ENCODE results near the gene APCS.
A peak's percentile ranks its signal among the peaks of the same experiment; 100 is the strongest.

APCS gene, protein sequence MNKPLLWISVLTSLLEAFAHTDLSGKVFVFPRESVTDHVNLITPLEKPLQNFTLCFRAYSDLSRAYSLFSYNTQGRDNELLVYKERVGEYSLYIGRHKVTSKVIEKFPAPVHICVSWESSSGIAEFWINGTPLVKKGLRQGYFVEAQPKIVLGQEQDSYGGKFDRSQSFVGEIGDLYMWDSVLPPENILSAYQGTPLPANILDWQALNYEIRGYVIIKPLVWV

GRCh38 chr1:159587461-159587951 is at the start of gene APCS:
TSS of gene APCS (plus strand) at chr1:159587826. CDS start at chr1:159587922, 96 bp downstream.
- no peak for DNase-seq (ENCODE audit: low spot score)

- no peak for DNase-seq (ENCODE audit: low spot score)
Observed at GRCh38 chr1:159548126-159548525, 39.5 kb upstream of the APCS start.

- no peak for DNase-seq (ENCODE audit: low spot score)
Observed at GRCh38 chr1:159554261-159554660, 33.4 kb upstream of the APCS start.

GRCh38 chr1:159554696-159555095 is 32.9 kb upstream of the APCS start:
- DNase-seq (ENCODE audit: low spot score), result no peak

DNA sequence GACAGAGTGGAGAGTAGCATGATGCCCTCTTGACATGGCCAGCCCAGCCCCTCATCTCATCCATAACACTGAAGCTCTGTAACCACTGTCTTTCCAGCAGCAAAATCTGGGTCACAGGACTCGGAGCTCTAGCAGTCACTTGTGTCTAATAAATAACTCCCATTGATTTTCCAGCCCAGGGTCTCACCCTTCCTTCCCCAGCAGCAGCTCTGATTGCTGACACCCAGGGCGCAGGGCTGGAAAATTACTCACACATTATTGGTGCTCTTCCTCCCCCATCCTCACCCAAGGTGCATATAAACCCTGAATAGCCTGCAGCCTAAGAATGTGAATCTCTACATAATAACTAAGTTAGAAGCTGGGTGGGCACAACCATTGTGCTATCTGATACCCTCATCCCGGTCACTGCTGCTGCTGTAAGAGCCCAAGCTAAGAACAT is 30.7 kb upstream of the APCS start:
- DNase-seq (ENCODE audit: low spot score), result no peak

- no peak for DNase-seq (ENCODE audit: low spot score)
Observed at GRCh38 chr1:159560599-159560998, 27.0 kb upstream of the APCS start.

GRCh38 chr1:159561497-159561896 is 26.1 kb upstream of the APCS start:
- no peak for DNase-seq (ENCODE audit: low spot score)

DNA sequence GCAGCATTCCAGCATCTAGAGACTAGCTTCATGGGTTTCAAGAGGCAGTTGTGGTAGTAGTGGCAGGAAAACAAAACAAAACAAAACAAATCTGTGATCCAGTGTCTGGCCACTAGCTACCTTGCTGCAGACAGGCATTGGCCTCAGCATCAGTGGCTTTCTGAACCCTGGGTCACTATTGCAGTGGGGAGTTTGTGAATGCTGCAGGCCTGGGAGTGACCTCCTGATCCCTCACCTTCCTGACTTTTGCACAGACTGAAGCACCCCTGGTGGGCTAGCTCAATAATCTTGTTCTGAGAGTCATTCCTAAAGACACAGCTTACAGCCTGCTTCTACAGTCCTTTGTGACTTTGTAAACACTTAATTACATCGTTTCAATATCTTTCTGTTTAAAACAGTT is 24.9 kb upstream of the APCS start:
- DNase-seq (ENCODE audit: low spot score), result no peak

DNA sequence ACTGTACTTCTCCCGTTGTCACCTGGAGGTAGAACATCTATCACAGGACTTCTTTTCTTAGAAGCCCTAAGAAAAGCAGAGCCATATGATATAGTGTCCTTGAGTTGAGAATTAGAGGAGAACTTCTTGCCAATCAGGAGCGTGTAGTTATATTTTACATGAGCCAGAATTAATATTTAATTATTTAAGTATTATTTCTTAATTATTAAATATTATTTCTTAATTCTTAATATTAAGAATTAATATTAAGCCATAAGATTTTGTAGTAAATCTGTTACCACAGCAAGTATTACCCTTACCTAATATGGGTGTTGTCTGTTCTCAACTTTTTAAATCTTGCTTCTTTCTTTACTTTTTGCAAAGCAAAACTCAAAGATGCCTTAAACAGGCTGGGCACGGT is 10.2 kb upstream of the APCS start:
- no peak for DNase-seq (ENCODE audit: low spot score)

- DNase-seq (ENCODE audit: low spot score), result no peak
Observed at GRCh38 chr1:159580340-159580739, 7.3 kb upstream of the APCS start.

DNA sequence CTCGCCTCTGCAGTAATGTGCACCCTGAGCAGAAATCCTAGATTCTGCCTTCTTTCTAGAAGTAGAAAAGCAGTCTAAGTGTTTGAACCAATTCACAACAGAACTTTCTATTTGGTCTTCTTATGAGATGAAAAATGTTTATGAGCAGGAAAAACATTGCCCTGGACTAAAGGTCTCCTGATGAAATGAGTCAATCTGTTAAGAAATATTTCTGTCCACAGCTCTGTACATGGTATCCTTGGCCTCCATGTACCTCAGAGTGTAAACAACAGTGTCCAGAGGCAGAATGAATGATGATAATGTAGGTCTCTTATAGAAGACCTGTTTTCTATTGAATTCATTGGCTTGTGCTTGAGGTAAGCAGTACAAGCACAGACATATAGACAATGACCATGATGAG is 6.2 kb upstream of the APCS start:
- DNase-seq (ENCODE audit: low spot score), result no peak

- DNase-seq (ENCODE audit: low spot score), result no peak
Observed at GRCh38 chr1:159584536-159584935, 3.1 kb upstream of the APCS start.

DNA sequence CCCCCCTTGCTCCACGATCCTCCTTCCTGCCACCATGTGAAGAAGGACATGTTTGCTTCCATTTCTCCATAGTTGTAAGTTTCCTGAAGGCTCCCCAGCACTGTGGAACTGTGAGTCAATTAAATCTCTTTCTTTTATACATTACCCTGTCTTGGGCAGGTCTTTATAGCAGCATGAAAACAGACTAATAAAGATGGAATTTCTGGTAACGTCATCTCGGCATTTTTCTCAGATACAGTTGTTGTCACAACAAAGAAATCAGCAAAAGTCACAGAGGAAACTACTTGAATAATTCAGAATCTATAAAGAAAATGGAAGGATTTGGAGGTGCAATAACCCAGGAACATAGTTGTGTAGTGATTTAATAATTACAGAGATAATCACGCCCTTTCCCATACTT is 4.4 kb downstream of the APCS start:
- DNase-seq (ENCODE audit: low spot score), result no peak

DNA sequence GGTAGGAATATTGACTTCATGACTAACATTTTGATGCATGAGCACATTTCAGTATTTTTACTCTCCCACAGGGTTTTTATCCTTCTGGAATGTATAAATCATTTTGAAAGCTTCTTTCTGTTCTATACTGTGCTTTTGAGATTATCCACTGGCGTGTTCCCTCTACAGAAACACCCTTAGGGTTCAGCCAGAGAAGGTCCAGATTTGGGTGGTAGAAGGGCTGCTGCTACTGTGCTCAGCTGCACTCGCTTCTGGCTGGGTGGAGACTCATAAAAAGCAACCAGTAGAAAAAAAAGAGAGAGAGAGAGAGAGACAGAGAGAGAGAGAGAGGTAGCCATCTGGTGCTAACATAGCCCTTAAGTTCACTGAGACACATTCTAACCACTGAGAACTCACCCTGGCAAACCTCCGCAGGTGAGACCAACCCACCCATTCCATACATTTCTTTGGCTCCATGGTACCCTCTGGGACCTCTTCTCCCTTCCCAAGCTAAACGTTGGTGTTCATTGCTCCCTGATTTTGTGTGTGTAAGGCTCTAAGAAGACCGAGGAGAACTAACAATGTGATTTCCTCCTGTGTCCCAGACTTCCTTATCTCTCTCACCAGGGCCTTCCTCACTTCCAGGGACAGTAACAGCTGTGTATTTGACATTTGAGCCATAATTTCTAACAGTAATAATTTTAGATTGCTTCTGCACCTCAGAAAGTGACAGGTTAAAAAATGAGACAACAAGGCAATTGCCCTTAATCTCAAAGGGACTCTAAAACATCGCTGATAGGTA is 7.2 kb downstream of the APCS start:
- no peak for DNase-seq (ENCODE audit: low spot score)

DNA sequence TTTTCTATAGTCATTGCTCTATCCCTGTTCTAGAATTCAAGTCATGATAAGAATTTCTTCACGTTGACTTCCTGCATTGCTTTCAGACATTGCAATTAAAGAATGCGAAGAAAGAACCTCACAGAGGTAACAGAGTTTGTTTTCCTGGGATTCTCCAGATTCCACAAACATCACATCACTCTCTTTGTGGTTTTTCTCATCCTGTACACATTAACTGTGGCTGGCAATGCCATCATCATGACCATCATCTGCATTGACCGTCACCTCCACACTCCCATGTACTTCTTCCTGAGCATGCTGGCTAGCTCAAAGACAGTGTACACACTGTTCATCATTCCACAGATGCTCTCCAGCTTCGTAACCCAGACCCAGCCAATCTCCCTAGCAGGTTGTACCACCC is 10.6 kb downstream of the APCS start:
- no peak for DNase-seq (ENCODE audit: low spot score)

DNA sequence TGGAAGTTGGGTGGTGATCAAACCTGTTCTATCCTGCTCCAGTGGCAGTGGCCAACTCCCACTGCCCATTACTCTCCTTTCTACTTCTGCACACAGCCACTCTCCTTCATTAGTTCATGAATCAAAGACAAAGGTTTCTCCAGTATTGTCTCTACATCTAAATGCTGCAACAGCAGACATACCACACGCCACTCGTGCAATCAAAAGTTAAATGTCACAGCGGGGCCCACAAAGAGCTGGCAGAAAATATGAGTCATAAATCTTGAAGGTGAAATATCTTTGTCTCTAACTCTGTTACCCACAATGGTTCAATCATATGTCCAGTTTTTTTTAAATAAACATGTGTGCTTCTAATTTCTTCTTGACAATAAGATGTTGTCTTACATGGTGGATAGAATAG is 13.3 kb downstream of the APCS start:
- no peak for DNase-seq (ENCODE audit: low spot score)

DNA sequence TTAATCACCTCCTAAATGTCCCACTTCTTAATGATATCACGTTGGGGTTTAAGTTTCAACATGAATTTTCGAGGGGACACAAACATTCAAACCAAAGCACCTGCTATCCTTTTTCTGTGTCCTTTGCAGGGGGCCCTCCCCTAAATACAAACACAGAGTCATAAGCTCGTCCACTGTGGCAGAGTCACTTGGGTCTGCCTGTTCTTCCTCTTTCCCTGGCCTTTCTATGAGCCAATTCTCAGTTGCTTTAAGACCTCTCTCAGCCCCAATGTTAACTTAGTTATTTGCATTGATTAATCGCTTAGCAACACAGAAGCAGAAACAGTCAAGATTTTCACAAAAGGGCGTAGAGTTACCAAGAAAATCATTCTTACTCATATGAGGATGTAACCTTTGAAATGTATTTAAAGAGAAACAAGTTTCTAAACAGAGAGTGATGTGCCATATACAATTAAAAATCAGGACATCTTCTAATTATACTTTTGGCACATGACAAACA is 14.9 kb downstream of the APCS start:
- DNase-seq (ENCODE audit: low spot score), result no peak

DNA sequence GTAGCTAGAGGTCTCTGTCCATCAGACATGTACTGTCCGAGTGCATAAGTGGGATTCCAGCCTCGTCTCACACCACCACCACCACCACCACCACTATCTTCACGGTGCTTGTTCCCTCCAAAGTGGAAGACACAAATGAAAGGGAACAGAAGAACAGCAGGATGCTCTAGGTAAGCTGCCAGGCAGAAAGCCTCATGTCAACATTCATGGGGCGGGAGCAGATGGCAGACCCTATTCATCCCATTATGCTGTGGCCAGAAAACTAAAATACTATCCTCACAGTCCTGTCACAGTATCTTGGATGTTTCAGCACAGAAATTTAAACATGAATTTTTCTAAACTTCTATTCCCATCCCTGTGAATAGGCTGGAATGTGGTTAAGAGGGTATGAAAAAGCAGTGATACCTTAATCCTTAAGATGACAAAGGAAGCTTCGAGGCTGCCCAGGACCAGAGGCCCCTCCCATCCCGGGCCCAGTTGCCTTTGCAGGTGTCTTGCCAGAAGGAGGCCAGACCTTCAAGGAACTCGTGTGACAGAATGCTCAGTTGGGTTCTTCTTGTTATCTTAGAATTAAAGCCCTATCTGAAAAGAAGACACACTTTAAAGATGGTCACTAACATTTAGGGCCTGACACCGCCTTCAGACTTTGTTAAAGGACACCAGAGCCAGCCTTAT is 24.7 kb downstream of the APCS start:
- peak; percentile 4 for DNase-seq (ENCODE audit: low spot score)

DNA sequence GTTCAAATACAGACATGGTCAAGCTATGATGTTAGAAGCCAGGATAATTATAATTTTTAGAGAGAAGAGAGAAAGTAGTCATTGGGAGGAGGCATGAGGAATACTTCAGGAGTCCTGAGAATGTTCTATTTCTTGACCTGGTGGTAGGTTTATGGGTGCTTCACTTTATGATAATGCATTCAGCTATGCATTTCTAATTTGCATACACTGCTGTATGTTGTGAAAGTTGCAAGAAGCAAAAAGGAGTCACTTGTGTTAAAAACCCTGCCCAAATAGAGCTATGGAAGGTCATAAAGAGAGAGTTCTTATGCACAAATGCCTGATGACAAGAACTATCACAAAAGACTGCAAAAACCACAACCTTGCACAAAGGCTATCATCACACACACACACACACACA is 45.3 kb downstream of the APCS start:
- no peak for DNase-seq (ENCODE audit: low spot score)

Measured in Ammon's horn (tissue), 1 donor.